ENCODE results near the gene MLYCD.

Gene MLYCD

GRCh38 chr16:83912519-83913244 lies 13.8 kb downstream of the MLYCD start:
- no peak overlapping the region for H3K4me3 ChIP-seq (ENCODE audit: control insufficient read depth, low read depth, low read length)
- DNase-seq (ENCODE audit: low read depth), result no peak
- no peak for TF ChIP-seq CTCF (conservative IDR thresholded peaks at IDR 0.05; ENCODE audit: control insufficient read depth, insufficient read depth, low read depth, low read length)

DNA sequence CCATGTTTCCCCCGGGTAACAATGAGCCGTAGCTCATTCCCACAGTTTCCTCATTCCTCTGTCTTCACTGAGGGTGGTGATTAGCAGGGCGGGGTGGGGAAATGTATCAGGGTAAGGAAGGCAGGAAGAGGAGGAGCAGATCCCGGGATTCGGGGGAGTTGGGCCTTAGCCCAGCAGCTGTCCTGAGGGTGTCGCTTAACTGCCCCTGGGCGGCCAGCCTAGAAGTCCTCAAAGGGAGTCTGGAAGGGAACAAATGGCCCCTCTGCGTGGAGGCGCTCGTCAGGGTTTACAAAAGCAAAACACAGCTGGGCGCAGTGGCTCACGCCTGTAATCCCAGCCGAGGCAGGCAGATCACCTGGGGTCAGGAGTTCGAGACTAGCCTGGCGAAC lies 14.3 kb downstream of the MLYCD start:
- no peak overlapping the region for H3K4me3 ChIP-seq (ENCODE audit: control insufficient read depth, low read depth, low read length)

GRCh38 chr16:83914091-83914710 lies 15.3 kb downstream of the MLYCD start:
- no peak overlapping the region for H3K4me3 ChIP-seq (ENCODE audit: control insufficient read depth, low read depth, low read length)
- DNase-seq (ENCODE audit: low read depth), result no peak
- TF ChIP-seq CTCF (conservative IDR thresholded peaks at IDR 0.05; ENCODE audit: control insufficient read depth, insufficient read depth, low read depth, low read length), result no peak

More for the DNA sequence above, 14.3 kb downstream of the MLYCD start:
- no peak for DNase-seq (ENCODE audit: low read depth)
- TF ChIP-seq CTCF (conservative IDR thresholded peaks at IDR 0.05; ENCODE audit: control insufficient read depth, insufficient read depth, low read depth, low read length), result no peak

- no peak for DNase-seq (ENCODE audit: low read depth)
- TF ChIP-seq CTCF (conservative IDR thresholded peaks at IDR 0.05; ENCODE audit: control insufficient read depth, insufficient read depth, low read depth, low read length), result no peak
- H3K4me3 ChIP-seq (ENCODE audit: control insufficient read depth, low read depth, low read length), result no peak overlapping the region
These were observed 16.2 kb downstream of the MLYCD start for GRCh38 chr16:83915081-83915480.

DNA sequence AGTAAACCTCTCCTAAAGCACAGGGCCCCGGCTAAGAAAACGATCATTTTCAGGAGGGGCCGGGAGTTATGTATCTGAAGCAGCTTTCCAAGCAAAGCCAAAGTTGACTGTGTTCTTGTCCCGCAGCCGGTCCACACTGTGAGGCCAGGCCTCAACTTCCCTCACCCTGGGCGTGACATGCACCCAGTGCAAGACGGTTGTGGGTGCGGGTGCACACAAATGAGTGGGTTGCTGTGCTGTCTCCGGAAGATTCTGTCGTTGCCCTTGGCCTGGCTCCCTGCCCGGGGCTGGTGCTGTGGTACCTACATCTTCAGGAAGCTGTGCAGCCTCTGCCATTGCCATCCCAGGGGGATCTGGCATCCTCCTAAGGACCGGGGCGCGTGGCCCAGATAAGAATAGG lies 16.6 kb downstream of the MLYCD start:
- TF ChIP-seq CTCF (conservative IDR thresholded peaks at IDR 0.05; ENCODE audit: control insufficient read depth, insufficient read depth, low read depth, low read length), result no peak
- no peak overlapping the region for H3K4me3 ChIP-seq (ENCODE audit: control insufficient read depth, low read depth, low read length)
- DNase-seq (ENCODE audit: low read depth), result no peak

DNA sequence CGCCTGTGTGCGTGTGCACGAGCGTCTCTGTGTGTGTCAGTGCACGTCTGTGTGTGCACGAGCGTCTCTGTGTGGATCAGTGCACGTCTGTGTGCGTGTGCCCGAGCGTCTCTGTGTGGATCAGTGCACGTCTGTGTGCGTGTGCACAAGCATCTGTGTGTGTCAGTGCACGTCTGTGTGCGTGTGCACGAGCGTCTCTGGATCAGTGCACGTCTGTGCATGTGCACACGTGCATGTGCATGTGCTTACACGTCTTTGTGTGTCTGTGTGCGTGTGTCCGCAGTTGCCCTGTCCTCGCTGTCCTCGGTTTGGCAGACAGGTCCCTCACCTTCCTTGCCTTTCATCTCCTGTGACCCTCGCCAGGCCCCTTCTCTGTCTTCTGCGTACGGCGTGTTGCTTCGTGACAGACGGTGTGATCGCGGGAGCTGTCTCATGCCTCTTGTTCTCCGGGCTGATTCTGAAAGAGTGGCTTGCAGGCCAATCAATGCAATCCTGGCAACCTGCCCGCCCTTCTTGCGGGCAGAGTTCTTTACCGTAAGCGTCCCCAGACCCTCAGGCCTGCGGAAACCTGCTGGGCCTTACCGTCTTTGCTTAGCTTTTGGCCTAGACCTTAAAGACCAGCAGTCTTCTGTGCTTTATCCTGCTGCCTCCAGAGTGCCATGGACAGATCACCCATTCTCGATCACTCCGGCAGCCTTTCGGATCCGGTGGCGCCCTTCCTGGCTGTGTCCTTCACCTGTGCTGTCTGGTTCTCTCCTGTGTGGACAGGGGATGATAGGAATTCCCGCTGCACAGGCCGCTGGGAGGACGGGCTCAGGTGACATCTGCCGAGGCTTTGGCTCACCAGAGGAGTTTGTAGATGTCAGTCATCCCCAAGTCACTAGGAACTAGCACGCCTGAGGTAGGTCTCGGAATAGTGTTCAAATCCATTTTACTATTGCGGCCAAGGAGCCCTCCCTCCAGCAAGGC lies 18.5 kb downstream of the MLYCD start:
- TF ChIP-seq CTCF (conservative IDR thresholded peaks at IDR 0.05; ENCODE audit: control insufficient read depth, insufficient read depth, low read depth, low read length), result no peak
- no peak for DNase-seq (ENCODE audit: low read depth)
- H3K4me3 ChIP-seq (ENCODE audit: control insufficient read depth, low read depth, low read length), result no peak overlapping the region

Measured in fibroblast of mammary gland (primary cell).